Astrocyte (in vitro differentiated cells and primary cell): ENCODE results near the gene SLC29A2.
"Not testable (repeated sequence)": the region's sequence is repeated elsewhere in the genome, so short reads cannot be mapped to it uniquely, and the experiment has no call there.

Source experiments
- CTCF ChIP-seq: IDR thresholded peaks from 2 replicates; pipeline ENCODE4 v1.5.1; 2011; ENCODE audit warnings: low read depth, mild to moderate bottlenecking, inconsistent platforms, low read length, moderate library complexity; ENCODE audit not compliant: insufficient read depth
- EZH2 ChIP-seq: IDR thresholded peaks from 2 replicates; pipeline ENCODE4 v1.6.1; 2012; ENCODE audit warnings: mild to moderate bottlenecking, low read length, inconsistent platforms; ENCODE audit not compliant: insufficient read depth

GRCh38 chr11:66350560-66351235 lies 20.9 kb downstream of the SLC29A2 start:
- not testable (repeated sequence) for TF ChIP-seq CTCF, EZH2
